ENCODE data around the gene ACSM3.
"Not testable (repeated sequence)": the region's sequence is repeated elsewhere in the genome, so short reads cannot be mapped to it uniquely, and the experiment has no call there.

ACSM3 gene, protein sequence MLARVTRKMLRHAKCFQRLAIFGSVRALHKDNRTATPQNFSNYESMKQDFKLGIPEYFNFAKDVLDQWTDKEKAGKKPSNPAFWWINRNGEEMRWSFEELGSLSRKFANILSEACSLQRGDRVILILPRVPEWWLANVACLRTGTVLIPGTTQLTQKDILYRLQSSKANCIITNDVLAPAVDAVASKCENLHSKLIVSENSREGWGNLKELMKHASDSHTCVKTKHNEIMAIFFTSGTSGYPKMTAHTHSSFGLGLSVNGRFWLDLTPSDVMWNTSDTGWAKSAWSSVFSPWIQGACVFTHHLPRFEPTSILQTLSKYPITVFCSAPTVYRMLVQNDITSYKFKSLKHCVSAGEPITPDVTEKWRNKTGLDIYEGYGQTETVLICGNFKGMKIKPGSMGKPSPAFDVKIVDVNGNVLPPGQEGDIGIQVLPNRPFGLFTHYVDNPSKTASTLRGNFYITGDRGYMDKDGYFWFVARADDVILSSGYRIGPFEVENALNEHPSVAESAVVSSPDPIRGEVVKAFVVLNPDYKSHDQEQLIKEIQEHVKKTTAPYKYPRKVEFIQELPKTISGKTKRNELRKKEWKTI

DNA sequence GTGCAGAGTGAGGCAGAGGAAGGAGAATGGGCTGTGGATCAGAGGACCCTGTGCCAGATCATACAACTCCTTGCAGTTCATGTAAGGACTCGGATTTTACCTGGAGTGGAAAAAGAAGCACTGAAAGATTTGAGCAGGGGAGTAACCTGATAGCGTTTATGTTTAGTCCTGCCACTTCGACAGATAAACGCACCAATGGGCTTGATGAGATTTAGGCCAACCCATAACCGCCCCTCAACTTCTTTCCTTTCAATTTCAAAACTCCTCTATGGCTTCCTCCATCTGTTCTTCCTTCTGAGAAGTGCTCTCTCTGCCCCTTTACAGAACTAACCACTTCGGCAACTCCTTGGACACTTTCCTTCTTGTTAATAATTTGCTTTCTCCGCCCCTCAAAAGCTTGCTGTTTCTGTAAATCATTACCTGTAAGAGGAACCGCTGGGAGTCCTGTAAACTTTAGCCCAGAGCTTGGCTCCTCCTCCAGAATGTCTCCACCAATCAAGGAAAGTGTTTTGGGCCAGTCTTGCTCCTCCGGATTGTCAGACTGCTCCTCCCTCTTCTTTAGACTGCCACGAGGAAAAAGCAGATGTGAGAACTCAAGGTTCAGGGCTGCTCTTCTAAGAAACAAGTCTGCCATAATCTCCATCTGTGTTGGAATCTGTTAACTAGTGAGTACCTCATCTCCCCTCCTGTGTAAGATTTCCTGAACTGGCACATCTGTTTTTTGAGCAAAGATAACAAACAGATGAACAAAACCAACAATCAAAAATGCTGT lies at the start of gene ACSM3:
TSS of gene ACSM3 (plus strand) at position 554 of the 772 bp plus-strand sequence. CDS start 6,021 bp downstream, outside the sequence.
- Histone ChIP-seq H3K79me2 (ENCODE audit: insufficient read depth, low read length) (no peaks in the 10 kb centered on the region), H3K27me3 (ENCODE audit: insufficient read depth, low read length, poor library complexity, severe bottlenecking) (no peaks in the 10 kb centered on the region), H3K4me1 (ENCODE audit: insufficient read depth, low read length, poor library complexity, severe bottlenecking) (peaks cover 6% of the 10 kb centered on the region), H3K9me2 (replicated peaks; ENCODE audit: low read depth, low read length) (no peaks in the 10 kb centered on the region), H4K20me1 (ENCODE audit: insufficient read depth, low read length, poor library complexity, severe bottlenecking) (no peaks in the 10 kb centered on the region), H3K9me3 (ENCODE audit: insufficient read depth, low read depth, low read length) (no peaks in the 10 kb centered on the region; the same call in 1 of the 2 replicates), H3F3A (ENCODE audit: low read depth) (no peaks in the 10 kb centered on the region), H3K9ac (ENCODE audit: low read depth, low read length, poor library complexity, severe bottlenecking) (peak within 1 kb of the TSS; percentile 16), H3K4me3 (ENCODE audit: low read length, poor library complexity, severe bottlenecking) (peak within 1 kb of the TSS; percentile 65), H3K36me3 (ENCODE audit: insufficient read depth, low read length) (no peaks in the 10 kb centered on the region), H3K4me2 (ENCODE audit: low read depth, low read length, poor library complexity, severe bottlenecking) (peak within 1 kb of the TSS; percentile 71), H2AFZ (ENCODE audit: low read length) (peak within 1 kb of the TSS; percentile 63)
- no peak for TF ChIP-seq EZH2phosphoT487 (IDR thresholded peaks at IDR 0.05; ENCODE audit: borderline replicate concordance)
- TF ChIP-seq, protein P1, sequence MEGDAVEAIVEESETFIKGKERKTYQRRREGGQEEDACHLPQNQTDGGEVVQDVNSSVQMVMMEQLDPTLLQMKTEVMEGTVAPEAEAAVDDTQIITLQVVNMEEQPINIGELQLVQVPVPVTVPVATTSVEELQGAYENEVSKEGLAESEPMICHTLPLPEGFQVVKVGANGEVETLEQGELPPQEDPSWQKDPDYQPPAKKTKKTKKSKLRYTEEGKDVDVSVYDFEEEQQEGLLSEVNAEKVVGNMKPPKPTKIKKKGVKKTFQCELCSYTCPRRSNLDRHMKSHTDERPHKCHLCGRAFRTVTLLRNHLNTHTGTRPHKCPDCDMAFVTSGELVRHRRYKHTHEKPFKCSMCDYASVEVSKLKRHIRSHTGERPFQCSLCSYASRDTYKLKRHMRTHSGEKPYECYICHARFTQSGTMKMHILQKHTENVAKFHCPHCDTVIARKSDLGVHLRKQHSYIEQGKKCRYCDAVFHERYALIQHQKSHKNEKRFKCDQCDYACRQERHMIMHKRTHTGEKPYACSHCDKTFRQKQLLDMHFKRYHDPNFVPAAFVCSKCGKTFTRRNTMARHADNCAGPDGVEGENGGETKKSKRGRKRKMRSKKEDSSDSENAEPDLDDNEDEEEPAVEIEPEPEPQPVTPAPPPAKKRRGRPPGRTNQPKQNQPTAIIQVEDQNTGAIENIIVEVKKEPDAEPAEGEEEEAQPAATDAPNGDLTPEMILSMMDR (conservative IDR thresholded peaks at IDR 0.05; ENCODE audit: low read length) = no peak

DNA sequence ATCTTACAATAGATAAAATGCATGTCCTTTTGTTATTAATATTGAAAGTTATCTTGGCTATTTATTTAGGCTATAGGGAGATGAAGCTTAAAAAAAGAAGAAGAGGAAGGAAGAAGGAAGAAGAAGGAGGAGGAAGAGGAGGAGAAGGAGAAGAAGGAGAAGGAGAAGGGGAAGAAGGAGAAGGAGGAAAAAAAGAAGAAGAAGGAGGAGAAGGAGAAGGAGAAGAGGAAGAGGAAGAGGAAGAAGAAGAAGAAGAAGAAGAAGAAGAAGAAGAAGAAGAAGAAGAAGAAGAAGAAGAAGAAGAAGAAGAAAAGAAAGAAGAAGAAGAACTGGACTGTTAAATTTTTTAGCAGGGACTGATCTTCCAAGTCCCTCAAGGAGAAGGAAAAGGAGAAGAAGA lies 46.1 kb upstream of the ACSM3 start:
- H3K4me1 ChIP-seq (ENCODE audit: insufficient read depth, low read length, poor library complexity, severe bottlenecking); H4K20me1 ChIP-seq (ENCODE audit: insufficient read depth, low read length, poor library complexity, severe bottlenecking); H3K9me2 ChIP-seq (replicated peaks; ENCODE audit: low read depth, low read length); H3K27me3 ChIP-seq (ENCODE audit: insufficient read depth, low read length, poor library complexity, severe bottlenecking); H3K79me2 ChIP-seq (ENCODE audit: insufficient read depth, low read length); H3K9me3 ChIP-seq (ENCODE audit: insufficient read depth, low read depth, low read length); H3K36me3 ChIP-seq (ENCODE audit: insufficient read depth, low read length); H3K4me3 ChIP-seq (ENCODE audit: low read length, poor library complexity, severe bottlenecking); H3K4me2 ChIP-seq (ENCODE audit: low read depth, low read length, poor library complexity, severe bottlenecking); H3K9ac ChIP-seq (ENCODE audit: low read depth, low read length, poor library complexity, severe bottlenecking); H2AFZ ChIP-seq (ENCODE audit: low read length); H3F3A ChIP-seq (ENCODE audit: low read depth): not testable (repeated sequence)

DNA sequence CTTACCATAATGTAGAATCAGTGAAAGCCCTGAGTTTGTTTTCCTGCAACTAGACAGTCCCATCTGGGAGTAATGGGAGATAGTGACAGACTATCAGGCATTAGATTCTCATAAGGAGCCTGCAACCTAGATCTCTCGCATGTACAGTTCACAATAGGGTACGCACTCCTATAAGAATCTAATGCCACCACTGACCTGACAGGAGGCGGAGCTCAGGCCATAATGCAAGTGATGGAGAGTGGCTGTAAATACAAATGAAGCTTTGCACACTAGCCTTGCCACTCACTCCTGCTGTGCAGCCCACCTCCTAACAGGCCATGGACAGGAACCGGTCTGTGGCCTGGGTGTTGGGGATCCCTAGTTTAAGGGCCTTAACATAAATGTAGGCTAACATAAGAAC lies 43.6 kb upstream of the ACSM3 start:
- H3F3A ChIP-seq (ENCODE audit: low read depth) = no peaks in the 10 kb centered on the region
- H3K36me3 ChIP-seq (ENCODE audit: insufficient read depth, low read length) = no peaks in the 10 kb centered on the region
- no peaks in the 10 kb centered on the region for H3K79me2 ChIP-seq (ENCODE audit: insufficient read depth, low read length)
- TF ChIP-seq, protein P1 (conservative IDR thresholded peaks at IDR 0.05; ENCODE audit: low read length) = no peak
- no peaks in the 10 kb centered on the region for H3K9me2 ChIP-seq (replicated peaks; ENCODE audit: low read depth, low read length)
- no peak overlapping the region for H3K4me3 ChIP-seq (ENCODE audit: low read length, poor library complexity, severe bottlenecking)
- H4K20me1 ChIP-seq (ENCODE audit: insufficient read depth, low read length, poor library complexity, severe bottlenecking) = no peaks in the 10 kb centered on the region
- no peak overlapping the region for H2AFZ ChIP-seq (ENCODE audit: low read length)
- H3K9ac ChIP-seq (ENCODE audit: low read depth, low read length, poor library complexity, severe bottlenecking) = no peak overlapping the region
- no peak overlapping the region for H3K4me2 ChIP-seq (ENCODE audit: low read depth, low read length, poor library complexity, severe bottlenecking)
- H3K27me3 ChIP-seq (ENCODE audit: insufficient read depth, low read length, poor library complexity, severe bottlenecking) = no peaks in the 10 kb centered on the region
- no peaks in the 10 kb centered on the region for H3K4me1 ChIP-seq (ENCODE audit: insufficient read depth, low read length, poor library complexity, severe bottlenecking)
- H3K9me3 ChIP-seq (ENCODE audit: insufficient read depth, low read depth, low read length) = no peaks in the 10 kb centered on the region

All from Loucy (cell line).